Fibroblast of peridontal ligament (primary cell): ENCODE measurements around the gene HDAC4.

Experiments
- DNase-seq: peaks from one replicate; pipeline ENCODE4 v3.0.0-alpha.2; 2010; ENCODE audit errors: extremely low read depth

HDAC4 gene

DNA sequence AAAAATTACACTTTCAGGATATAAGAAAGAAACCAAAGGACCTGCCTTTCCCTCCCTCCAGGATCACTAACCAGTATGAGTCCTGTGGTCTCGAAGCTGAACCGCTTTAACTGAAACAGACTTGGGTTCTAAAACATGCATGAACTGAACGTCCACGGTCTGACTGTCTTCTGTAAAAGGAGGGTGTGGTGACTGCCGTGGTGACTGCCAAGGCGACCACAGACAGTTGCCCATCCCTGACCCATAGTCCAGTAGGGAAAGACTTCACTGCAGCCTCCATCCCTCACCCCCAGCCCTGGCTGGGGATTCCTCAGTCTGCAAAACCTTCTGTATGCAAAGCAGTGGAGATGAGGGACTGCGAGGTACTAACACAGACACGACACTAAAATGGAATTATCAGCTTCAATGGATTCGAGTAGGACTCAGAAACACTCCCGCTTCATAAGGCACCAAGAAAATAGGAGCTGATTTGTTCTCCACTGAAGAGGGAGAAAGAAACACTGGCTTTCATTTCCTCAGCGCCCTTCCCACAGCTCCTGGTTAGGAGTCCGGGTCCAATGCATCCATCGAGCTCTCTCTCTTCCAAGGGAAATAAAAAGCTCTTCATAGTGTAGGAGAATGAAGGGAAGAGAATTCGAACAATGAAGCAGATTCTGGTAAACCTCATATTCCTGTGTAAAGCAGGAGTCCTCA lies 197.2 kb downstream of the HDAC4 start:
- DNase-seq, result no peak

DNA sequence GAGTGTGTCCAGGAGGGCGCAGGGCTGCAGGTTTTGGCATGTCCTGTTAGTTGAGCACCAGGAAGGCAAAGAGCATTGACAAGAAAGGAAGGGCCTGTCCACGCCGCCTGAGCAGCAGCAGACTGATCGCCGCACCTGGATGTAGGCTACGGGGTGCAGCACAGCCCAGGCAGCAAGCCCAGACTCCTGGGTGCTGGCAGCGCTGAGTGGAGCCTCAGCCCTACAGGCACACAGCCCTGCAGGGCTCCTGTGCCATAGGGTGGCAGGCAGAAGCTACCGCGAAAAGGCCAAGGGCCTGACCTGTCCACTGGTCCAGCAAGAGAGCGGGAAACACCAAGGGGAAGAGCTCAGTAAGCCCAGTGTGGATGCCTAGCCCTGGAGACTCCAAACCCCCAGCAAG lies 198.0 kb downstream of the HDAC4 start:
- DNase-seq, result no peak

DNA sequence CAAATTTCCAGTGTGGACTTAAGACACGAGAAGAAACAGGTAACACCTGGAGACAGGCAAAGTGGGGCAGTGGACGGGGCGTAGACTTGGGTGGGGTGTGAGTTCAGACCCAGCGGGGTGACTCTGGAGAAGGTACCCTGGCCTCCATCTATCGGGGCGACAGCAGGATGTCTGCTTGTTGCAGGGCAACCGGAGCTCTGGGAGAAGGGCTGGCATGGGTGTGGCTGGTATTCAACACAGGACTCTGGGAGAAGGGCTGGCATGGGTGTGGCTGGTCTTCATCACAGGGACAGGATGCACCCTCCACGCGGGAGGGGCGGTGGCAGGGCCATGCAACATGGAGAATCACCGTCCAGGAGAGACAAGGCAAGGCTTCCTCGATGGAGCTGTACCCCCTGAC lies 198.5 kb downstream of the HDAC4 start:
- no peak for DNase-seq

DNA sequence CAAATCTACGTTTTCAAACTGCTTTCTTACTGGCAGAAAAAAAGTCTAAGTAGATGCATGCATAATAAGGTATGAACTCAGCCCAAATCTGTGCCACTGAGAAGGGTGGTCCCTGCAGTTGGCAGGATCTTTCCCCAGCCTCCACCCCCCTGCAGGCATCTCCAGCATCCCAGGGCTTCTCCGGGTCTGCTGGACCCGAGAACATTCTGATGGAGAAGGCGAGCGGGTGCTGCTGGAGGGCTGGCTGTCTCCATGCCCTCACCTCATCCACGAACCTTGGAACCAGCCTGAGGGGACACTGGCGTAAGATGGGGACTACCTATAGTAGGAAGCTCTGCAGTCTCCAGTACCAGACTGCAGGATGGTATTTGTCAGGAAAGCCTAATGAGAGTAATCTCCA lies 198.9 kb downstream of the HDAC4 start:
- no peak for DNase-seq

DNA sequence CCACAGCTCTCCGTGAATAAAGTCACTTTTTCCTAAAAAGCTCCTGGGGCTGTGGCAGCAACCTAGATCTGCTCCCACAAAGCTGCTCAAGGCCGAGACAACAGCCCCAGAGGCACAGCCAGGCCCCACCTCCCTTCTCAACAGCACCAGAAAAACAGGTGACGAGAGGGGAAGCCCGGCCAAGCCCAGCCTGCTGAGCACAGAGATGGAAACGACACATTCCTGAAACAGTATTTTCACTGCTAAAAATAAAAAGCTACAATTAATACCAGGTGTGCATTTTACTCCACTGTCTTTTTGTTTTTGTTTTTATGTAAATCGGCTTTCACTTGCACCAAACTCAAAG lies 199.3 kb downstream of the HDAC4 start:
- DNase-seq, result no peak

DNA sequence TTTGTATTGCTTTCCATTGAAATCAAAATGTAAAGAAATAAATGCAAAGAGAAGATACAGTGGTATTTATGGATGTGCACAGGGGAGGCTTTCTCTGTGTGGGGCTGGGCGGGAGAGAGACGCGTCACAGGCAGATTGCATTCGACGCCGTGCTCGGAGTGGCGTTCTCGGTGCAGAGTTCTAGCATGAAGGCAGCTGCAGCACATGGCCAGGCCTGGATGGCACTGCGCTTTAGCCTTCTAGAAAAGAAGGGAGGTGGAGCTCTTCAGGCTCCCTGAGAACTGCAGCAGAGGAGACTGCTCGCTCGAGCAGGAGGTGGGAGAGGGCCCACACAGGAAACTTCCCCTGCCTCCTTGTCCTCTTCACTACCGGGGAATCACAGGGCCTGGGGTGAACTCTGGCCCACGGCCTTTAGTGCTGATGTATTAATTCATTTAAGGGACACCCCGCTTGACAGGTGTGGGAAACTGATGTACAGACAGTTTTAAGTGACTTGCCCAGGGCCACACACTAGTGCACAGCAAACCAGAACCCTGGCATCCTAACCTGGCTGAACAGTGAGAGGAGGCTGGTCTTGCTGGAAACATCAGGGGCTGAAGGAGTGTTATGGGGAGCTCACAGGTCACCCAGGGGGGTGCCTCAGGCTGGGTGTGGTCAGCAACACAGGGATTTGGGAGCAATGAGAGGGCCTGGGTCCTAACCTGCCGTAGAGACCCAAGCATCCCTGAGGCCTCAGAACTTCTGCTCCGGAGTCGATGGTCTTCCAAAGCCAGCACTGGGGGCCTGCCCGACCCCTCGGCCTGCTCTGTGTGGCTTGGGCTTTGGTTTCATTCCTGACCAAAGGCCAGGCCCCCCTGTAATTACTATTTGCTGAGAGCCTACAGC lies 199.9 kb downstream of the HDAC4 start:
- DNase-seq, result no peak

DNA sequence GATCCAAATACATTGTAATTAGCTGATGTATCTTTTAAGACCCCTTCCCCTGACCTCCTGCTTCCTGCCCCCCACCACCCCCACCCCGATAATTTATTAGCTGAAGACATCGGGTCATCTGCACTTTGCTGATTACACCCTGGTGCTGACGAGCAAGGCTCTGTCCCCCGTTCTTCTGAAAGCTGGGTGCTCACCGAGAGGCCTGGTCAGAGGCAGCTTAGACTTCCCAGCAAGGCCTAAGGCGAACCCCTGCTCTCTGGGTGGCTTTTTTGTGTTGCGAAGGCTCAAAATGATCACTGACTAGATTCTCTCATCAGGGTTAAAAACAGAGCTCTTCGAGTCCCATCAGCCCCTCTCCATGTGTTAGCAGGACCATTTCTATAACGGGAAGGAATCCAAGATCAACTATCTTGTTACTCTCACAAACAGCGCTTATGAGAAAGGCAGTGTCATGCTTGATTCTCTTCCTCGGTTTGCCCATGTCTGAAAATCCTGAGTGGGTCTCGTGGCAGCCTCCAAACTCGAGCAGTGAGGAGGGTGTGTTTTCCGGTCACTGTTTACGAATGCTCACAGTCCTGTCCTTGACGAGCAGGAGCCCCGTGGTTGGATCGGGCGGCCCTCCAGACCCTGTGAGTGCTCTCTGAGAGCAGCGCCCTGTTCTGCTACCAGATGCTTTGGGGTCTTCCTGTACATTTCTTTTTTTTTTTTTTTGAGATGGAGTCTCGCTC lies 201.6 kb downstream of the HDAC4 start:
- DNase-seq, result peak; percentile 64

DNA sequence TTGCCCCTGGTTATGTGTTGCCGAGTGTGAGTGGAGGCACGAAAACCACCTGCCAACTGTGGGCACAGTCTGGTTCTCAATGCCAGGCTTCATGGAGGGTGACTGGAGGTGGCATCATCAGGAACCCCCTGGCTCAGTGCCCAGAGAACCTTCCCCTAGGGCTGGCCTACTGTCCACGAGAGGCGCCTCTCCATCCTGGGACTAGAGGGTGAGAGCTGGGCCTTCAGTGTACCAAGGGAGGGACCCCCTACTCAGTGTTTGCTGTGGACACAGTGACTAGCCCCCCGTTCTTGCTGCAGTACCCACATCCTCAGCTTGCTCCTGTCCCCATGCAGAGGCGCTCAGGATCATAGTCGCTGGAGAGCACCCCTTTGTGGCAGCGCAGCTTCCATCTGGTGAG lies 202.6 kb downstream of the HDAC4 start:
- DNase-seq, result no peak

DNA sequence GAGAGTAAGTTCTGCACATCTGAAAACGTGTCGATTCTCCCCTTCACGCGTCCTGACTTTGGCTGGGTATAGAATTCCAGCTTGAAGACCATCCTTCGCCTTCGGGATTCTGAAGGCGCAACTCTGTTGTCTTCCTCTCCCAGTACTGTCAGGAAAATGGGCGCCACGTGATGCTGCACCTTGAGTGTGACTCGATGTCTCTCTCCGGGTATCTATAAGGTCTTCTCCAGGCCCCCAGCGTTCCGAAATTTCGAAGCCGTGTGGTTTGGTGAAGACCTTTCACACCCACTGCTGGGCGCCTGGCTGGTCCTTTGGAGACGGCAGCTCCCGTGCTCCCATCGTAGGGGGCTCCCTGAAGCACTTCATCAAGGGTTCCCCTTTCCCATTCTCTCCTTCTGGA lies 203.7 kb downstream of the HDAC4 start:
- DNase-seq, result no peak

DNA sequence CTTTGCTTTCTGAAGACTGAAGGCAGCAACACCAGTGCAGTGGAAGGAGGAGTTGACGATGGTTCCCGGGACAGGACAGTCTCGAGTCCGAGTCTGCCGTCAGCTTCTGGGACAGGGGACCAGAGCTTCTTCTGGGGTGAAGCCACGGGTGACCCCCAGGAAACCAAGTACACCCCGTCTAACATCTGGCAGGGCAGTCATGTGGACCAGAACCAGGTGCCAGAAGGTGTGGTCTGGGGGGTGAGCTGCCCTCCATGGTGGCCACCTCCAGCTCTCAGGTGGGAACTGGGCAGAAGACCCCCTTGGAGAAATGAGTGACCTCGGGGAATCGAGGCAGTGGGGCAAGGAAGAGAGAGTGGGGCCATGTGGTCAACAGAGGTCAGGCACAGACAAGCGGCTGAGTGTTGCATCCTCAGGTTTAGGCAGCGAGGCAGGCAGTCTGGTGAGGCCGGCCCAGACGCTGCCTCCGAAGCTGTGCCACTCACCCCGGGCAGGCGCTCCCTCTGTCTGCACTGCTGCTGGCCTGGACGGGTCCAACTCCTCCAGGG lies 204.3 kb downstream of the HDAC4 start:
- no peak for DNase-seq

DNA sequence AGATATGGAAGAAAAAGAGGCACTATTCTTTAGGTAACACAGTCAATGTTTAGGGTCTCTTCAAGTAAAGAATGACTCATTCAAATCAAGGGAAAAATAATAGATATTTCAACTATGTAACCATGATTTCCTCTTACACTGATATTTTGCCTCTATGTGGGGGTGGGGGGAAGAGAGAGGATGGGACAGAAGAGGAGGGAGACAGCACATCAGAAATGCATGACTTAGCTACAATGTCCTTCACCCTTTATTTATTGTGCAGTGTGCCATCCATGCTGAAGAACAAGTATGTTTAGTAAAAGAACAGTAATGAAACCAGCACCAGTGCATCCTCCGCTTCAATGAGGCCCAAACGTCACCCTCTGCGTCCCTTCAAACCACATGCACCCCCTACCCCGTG lies 204.8 kb downstream of the HDAC4 start:
- DNase-seq, result no peak

DNA sequence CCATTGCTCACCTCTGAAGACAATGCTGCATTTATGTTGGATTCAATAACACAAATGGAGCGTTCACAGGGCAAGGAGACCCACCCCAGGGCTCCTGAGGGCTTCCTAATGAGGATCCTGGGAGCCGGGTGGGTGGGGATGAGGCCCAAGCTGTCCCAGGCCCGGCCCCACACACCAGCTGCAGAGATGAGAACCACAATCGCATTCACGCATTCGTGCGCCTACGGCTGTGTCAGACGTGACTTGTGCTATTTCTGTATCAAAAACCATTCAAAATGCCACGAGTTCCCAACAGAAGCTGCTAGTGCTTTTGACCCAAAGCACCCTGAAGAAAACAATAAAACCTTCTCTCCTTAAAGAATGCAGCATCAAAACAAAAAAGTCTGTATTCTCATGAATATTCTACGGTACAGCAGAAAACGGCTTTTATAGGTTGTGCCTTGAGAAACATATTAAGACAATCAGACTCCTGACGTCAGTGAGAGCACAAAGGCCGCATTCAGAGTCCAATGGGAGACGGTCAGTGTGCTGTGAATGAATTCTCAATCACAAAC lies 205.4 kb downstream of the HDAC4 start:
- DNase-seq, result no peak

DNA sequence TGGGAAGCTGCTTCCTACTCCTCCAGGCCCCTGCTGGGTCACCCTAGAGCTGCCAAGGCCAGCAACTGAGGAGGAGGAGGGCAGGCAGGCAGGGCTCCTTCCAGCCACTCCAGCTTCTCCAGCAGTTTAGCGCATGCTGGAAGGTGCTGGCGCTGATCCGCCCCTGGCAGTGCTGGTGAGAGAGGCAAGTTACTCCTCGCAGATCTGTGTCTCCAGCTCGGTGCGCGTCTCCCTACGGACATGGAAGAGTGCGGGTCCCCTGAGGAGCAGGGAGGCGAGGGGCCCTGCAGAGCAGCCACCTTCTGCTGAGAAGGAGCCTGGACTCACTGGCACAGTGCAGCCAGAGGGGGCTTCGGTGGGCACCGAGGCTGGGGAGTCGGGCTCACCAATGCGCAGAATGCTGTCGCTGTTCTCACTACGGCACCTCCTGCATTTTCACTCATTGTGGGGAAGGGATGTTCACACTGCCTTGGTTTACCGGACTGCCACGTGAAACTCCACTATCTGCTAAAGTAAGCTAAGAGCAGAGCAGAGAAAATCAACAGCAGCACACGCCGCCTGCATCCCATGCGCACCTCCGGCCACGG lies 206.0 kb downstream of the HDAC4 start:
- no peak for DNase-seq

DNA sequence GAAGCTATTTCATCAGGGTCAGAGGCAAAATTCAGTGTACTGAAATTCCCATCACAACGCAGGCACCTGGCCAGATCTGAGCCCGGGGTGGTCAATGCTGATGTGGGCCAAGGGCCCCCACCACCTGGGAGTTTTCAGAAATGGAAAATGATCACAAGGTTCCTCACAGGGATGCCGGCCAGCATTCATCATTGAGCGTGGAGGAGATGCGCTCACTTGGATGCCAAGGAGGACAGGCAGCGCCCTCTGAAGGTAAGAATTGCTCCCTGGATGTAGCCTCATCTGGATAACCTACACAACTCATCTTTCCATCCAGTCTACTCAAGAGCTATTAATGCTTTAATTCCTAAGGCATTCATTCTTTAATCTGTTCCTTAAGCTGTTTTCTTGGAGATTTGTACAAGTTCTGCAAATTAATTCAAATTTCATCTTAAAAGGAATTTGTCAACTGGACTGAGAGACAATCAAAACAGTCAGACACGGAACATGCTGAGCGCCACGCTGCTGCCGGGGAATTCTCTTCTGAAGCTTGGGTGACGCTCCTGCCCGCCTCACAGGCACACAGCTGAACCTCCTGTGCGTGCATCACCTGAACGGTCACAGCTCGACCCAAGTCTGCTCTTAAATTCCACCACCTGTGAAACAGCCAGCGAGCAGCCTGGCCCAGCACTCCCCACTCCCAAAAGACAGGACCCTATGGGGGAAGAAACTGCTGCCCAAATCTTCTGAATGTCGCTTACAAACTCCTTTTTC lies 206.7 kb downstream of the HDAC4 start:
- no peak for DNase-seq

DNA sequence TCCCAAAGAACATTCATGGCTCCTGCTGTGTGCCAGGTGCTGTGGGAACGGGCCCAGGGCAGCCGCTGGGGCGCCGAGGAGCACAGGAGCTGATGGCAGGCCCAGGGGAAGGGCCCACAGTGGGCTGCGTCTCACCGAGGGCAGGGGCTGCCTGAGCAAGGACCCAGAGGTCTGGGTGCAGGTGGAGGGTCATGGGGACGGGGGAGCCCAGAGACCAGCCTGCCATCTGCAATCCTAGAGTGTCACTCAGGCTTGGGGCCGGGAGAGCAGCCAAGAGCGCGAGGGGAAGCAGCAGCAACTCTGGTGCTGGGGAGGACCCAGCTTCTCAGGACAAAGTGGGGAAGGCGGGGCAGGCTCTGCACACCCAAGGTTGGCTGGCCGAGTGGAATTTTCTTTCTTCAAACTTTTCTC lies 207.4 kb downstream of the HDAC4 start:
- DNase-seq, result no peak

DNA sequence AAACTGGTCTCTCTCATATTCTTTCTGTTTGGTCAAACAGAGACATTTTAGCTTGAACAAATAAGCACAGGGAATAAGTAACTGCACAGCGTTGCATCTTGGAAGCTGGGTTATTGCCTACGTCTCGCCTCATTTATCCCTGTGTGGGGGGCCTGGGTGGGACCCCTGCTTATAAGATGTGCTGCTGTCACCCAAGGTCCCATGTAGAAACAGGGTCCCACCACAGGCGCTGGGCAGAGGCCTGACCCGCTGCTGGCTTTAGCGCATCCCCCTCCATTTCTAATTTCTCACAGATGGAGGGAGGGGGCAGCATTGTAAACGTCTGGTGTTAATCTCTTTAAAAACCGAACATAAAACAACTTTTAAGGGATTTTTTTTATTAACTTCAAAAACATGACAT lies 207.8 kb downstream of the HDAC4 start:
- no peak for DNase-seq

DNA sequence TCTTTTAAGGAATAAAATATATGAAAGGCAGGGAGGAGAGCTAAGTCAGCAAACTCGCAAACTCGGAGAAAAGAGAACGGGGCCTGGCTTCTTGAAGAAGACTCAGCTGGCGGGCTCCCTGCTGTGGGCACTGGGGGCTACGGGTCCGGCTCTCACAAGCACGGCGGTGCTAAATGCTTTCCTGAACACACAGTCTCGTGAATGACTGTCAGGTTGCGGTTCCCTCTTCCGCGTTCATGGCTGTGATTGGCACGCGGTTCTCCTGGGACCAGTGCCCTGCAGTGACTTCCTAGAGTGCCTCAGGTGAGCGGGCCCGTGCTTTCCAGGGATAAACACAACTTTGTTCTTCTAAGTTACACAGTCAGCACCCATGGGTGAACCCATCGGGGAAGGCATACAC lies 208.4 kb downstream of the HDAC4 start:
- no peak for DNase-seq

DNA sequence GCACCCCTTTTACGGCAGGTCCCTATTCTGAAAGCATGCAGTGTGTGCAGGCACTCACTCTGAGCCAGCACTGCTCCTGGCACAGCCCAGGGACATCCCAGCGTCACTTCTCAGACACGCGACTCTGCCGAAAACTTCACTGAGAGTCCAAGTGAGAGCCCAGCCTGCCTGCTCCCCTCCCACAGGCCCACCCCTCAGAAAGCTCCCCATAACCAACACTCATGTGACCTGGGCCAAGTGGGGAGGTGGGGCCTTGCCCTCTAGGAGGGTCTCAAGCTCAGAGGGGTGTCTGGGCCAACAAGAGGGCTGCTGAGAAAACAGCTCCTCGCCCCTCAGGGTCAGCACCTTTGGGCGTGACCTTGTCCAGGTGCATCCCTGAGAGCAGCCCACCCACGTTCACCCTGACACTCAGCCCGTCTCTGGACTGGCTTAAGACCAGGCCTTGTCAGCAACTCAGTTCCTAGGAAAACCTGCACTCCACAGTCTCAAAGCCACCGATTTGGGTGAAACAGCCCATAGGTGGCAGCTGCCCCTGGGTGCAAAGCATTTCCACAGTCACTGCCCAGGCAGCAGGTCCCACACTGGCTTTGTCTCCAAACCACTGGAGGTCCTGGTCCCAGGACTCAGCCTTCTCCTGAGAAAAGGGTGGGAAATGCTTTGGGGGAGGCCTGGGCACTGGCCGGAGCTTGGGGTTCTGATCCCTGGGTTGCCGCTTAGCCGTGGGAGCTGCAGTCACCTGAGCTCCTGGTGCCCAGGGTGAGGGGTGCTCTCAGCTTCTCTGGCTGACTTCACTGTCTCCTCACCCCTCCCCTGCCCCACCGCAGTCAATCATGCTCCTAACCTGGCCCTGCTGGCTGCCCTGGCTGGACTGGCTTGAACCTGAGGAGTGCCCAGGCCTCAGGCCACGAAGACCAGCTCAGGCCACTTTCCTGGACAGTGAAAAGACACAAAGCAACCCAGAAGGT lies 209.6 kb downstream of the HDAC4 start:
- DNase-seq, result no peak

DNA sequence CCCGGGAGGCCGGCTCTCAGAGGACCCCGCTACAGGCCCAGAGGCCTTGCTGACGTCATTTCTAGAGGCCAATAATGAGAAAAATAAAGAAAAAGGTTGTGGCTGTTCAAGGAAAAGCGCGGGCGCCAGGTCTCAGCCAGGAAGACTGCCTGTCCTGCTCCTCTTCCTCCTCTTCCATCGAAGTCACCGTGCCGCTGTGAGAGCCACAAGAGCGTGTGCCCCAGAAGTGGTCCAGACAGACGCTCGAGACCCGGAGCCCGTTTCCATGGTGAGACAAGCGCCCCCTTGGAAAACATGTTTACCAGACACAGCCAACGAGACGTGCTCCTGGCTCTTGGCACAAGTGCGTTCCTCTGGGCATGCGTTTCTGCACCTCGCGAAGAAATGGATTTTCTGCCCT lies 210.5 kb downstream of the HDAC4 start:
- DNase-seq, result no peak

DNA sequence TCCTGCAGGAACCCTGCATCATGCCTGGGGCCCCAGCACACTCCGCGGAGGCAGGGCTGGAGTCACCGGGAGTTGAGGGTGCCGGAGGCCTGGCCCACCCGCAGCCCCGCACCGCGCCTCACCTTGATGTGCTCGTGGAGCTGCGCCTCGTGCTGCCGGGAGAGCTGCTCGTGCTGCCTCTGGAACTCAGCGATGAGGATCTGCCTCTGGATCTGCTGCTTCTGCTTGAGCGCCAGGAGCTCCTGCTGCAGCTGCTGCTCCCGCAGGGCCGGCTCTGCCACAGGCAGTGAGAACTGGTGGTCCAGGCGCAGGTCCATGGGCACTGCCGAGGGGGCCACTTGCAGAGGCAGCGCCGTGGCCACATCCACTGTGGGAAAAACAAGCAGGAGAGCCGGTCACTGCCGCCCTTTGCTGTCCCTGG lies 211.1 kb downstream of the HDAC4 start:
- no peak for DNase-seq
